NCI-H748 (cell line): ENCODE measurements around the gene LPAR1.
"Not testable (repeated sequence)": the region's sequence is repeated elsewhere in the genome, so short reads cannot be mapped to it uniquely, and the experiment has no call there.

Source experiments
- DNase-seq: peaks from one replicate; lab custom pipeline; 2025; ENCODE audit not compliant: unreplicated experiment; lab: John Stamatoyannopoulos, UW

LPAR1 gene

DNA sequence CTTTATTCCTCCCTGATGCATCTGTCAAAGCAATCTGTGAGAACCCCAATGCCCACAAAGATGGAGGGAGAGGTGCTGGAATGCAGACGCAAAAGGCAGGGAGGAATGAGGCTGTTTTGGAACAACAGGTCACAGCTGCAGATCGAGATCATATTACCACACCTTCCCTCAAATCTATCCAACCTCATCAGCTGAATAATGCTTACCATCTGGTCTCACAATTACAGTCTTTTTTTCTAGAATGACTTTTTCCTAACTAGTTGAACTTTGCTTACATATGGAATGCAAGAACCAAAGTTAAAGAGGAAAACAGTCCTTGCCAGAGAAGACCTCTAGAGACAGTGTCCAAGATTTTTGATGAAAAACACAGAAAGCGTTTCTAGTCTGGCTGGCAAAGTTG, 158.1 kb downstream of the LPAR1 start:
- no peak for DNase-seq

DNA sequence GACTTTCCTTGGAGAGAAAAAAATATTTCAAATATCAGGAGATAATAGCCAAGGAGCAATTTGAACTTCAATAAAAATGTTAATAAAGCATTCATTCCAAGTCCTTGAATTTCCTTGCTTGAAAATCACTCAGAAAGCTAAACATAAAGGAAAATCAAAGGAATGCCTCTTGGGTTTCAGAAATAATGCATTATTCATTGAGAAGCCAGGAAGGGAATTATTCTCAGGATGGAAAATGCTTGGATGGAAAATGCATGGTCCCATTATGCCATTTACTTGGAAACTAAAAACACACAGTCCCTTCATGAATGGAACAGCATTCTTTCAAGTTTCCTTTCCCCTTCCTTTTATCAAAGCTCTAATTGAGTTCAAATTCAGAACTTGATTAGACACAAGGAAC, 160.9 kb downstream of the LPAR1 start:
- no peak for DNase-seq

DNA sequence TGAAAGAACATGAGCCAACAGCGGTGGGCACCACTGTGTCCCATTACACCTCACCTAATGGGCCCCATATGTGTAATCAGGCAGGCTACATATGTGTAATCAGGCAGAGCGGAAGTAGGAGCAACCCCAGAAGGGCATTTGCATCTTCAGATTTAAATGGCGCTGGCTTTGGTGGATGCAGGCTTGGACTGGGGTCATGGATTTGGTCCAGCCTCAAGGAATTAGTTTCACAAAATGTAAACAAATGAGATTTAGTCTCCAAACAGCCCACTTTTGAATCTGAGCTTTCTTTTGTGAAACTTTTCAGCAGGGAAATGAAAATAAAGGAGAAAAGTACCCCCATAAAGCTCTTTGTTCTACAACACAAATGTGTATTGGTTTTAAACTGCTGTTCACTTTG, 161.3 kb downstream of the LPAR1 start:
- no peak for DNase-seq

GRCh38 chr9:110874963-110875674, 163.2 kb downstream of the LPAR1 start:
- DNase-seq, result no peak

DNA sequence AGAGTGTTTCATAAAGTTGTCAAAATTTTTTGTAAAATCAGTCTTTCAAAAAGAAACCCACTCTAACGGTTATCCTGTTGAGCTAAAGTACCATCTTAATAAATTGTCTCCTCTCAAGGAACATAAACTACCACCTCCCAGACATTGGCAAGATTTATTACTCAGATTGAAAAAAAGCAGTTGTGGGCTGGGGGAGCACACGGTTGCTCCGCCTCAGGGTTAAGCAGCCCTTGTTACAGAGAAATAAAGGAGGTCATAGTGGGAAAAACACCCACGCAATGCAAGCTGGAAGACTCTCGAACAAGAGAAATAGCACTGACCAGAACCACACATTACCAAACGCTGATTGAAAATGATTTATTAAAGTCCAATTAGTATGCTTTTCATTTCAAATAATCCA, 165.3 kb downstream of the LPAR1 start:
- DNase-seq, result no peak

- no peak for DNase-seq
These were observed 166.5 kb downstream of the LPAR1 start for GRCh38 chr9:110871736-110872135.

DNA sequence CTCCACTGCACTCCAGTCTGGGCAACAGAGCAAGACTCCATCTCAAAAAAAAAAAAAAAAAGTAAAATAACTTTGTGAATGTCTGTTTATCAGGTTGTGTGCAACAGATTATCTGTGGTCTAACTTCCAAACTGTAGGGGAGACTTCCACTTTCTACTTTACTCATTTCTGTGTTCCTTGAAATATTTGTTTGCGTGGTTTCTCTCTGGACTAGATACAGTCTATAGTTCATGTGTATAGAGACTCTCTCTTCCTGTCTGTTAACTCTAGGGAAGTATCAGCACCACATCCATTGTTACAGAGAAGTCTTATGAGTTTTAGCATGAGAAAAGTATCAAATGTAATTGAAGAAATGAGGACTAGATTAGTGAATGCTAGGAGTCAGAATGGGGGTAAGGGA, 168.3 kb downstream of the LPAR1 start:
- DNase-seq, result no peak

DNA sequence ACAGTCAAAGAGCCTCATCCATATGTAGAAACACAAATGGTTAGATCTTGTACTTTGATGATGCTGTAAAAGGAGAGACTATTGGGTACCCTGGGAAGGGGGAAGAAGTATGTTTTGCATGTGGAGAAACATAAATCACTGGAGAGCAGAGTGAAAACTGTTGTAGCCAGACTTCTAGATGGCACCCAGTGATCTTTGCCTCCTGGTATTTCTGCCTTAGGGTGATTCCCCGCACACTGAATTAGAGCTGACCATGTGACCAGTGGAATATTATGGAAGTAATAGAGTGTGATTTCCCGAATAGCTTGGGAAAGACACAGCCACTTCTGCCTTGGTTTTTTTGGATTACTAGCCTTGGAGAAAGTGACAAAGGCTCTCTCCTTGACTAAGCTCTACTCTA, 174.3 kb downstream of the LPAR1 start:
- DNase-seq, result no peak

- not testable (repeated sequence) for DNase-seq
These were observed 176.7 kb downstream of the LPAR1 start for GRCh38 chr9:110861370-110862110.

DNA sequence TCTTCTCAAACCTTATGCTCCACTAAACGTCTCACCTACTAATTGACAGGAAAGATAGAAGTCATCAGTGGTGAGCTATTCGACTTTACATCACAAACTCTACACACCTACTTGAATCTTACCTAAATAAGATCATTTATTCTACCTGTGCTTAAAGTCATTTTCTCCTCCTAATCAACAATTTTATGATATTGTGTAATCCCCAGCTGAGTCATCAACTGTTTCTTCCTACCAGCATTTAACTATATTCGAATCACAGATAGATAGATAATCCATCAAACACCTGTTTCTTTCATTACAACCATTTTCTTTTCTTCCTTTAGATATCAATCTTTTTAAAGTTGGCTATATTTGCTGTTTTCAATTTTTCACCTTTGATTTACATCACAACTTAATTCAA, 181.5 kb downstream of the LPAR1 start:
- DNase-seq, result no peak

DNA sequence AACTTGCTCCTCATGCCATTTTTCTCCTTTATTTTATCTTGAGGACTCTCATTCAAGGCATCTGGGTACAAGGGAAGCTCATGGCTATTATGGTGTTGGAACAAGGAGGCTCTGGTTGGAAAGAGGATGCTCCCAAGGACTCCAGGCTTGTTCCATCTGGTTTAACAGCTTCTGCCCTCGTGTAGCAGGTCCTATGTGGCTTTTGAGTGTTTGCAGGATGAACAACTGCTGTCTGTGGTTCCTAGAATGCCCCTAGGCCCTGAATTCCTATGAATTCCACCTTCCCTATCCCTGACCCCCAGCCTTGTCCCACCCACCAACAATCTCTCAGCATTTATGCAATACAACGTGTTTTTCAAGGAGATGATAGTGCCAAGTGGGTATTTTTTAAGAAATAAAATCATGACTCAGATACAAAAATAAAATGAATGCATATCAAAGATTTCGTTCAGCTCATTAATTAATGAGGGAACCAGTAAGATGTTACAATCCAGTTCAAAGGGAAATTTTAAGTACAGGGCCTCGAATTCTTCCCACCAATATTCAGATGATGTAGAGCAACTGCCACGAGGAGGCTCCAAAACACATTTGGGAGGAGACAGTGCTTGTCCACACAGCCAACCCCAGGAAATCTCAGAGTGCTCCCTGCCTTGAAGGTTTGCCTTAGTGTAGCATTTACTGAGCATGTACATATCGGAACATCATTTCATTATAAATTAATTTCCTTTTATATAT, 187.7 kb downstream of the LPAR1 start:
- no peak for DNase-seq

- DNase-seq, result no peak
These were observed 190.6 kb downstream of the LPAR1 start for GRCh38 chr9:110847671-110848070.

DNA sequence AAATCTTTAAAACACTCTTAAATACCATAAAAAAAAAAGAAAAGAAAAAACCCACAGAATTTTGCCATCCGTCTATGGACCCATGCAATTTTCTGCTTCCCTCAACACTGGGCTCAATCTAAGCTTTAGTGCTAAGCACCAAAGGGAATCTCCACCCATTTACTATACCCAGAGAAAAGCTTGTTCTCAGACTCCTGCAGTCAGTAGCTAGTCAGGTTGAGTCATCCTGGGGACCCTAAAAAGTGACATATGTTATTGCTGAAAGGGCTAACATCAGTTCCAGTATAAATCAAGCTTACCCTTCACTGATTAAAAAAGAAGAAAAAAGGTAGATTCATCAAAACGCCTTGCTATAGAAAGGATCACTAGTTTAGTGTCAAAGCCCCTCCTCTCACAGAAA, 192.1 kb downstream of the LPAR1 start:
- no peak for DNase-seq

- DNase-seq, result no peak
These were observed 194.1 kb downstream of the LPAR1 start for GRCh38 chr9:110844121-110844520.

- DNase-seq, result no peak
These were observed 195.3 kb downstream of the LPAR1 start for GRCh38 chr9:110842986-110843385.

GRCh38 chr9:110842169-110842568, 196.1 kb downstream of the LPAR1 start:
- peak; percentile 13 for DNase-seq

DNA sequence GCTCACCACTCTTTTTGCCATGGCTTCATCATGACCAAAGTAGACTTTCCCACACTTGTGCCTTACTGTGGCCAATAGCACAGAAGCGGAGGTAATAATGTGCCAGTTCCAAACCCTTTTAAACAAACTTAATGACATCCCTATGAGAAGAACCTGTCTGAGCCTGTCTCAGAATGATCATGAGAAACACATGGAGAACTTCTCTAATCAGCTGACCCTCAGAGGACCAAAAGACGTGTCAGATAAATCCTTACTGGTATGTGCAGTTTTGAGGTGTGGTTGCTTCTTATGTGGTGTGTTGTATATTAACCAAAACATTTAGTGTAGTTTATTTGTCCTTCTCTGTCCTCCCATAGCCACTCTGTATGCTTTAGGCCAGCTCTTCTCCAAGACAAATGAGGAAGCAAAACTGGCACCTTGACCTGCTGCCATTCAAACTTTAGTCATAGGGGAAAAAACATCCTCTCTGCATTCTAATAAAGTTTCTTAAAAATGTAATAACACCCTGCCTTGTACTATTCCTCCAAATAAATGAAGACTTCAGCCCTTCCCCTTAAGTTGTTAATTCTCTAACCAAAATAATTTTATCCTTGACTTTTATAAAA, 200.8 kb downstream of the LPAR1 start:
- no peak for DNase-seq

DNA sequence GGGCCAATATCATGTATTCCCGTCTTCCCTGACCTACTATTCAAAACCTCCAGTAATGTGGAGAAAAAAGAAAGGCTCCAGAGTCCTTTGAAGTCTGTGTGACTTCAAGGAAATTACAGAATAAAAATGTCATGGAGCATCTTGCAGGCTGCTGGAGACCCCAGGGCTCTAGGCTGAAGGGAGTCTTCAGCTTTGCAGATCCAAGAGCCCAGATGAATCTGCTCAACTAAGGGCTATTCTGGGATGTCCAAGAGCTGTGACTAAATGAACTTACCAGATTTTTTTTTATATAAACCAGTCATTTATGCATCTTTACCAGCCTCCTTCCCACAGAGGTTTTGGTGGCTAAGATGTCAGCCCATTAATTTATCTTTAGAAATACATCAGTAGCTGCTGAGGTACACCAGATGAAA, 202.4 kb downstream of the LPAR1 start:
- no peak for DNase-seq

- DNase-seq, result no peak
These were observed 202.9 kb downstream of the LPAR1 start for GRCh38 chr9:110835404-110835803.

- DNase-seq, result no peak
These were observed 205.3 kb downstream of the LPAR1 start for GRCh38 chr9:110832926-110833325.

GRCh38 chr9:110830495-110830894, 207.8 kb downstream of the LPAR1 start:
- DNase-seq, result no peak

DNA sequence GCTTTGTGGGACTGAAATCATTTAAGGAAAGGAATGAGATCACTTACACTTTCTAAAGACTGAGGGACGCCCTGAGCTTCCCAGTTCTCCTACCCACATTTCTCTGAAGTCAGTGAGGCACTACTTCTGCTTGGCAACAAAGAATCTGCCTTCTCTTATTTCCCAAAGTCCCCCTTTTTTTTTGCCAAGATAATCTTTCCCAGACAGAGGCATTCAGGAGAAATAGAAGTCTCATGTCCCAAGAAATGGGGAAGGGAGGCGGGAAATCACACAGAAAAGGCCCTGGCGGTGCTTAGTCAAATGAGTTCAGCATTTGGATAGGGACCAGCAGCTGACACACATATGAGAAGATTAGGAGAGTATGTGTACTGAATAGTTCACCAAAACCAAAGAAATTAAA, 210.0 kb downstream of the LPAR1 start:
- no peak for DNase-seq
